WTC11 (cell line): ENCODE results near the gene KRTAP10-3. TPM values are rescaled to one million over a fixed set of nuclear protein-coding genes. Genes with fewer than 3 reads are reported as not detected.

Experiments used
- ATAC-seq: fragments of 200-7000 bp; cut with Tn5 transposase; 2 replicates; pipeline ENCODE4 v1.10.0; 2021; ENCODE audit warnings: mild to moderate bottlenecking, moderate library complexity
- CTCF ChIA-PET: fragments of 300-600 bp; sonication (Branson Sonifier 250); formaldehyde crosslinking; loops from one replicate; lab custom pipeline; 2021; ENCODE audit warnings: antibody characterized with exemption; lab: Charles Lee
- POLR2A ChIA-PET: fragments of 350-600 bp; sonication (Branson Sonifier 250); formaldehyde crosslinking; loops from one replicate; lab custom pipeline; 2021; ENCODE audit warnings: antibody characterized with exemption; lab: Charles Lee
- DNase-seq: peaks from one replicate; pipeline ENCODE4 v3.0.0; 2021; ENCODE audit warnings: low spot score
- H3K27ac Mint-ChIP-seq: 2 replicates; pipeline ENCODE4 v1.8.0; 2021; ENCODE audit warnings: mixed read lengths
- H3K27me3 Mint-ChIP-seq: 2 replicates; pipeline ENCODE4 v1.8.0; 2021; ENCODE audit warnings: low read depth, mild to moderate bottlenecking, moderate library complexity, mixed read lengths
- H3K36me3 Mint-ChIP-seq: 2 replicates; pipeline ENCODE4 v1.8.0; 2021; ENCODE audit warnings: mixed read lengths
- H3K4me1 Mint-ChIP-seq: 2 replicates; pipeline ENCODE4 v1.8.0; 2022; ENCODE audit warnings: mixed read lengths
- H3K4me3 Mint-ChIP-seq: 2 replicates; pipeline ENCODE4 v1.8.0; 2021; ENCODE audit warnings: mild to moderate bottlenecking, moderate library complexity, mixed read lengths
- H3K9me3 Mint-ChIP-seq: 2 replicates; pipeline ENCODE4 v1.8.0; 2021; ENCODE audit warnings: mixed read lengths
- AFF4 ChIP-seq: sonication (generic); formaldehyde crosslinking; IDR thresholded peaks from 2 replicates; pipeline ENCODE4 v1.8.1; 2023; ENCODE audit warnings: mild to moderate bottlenecking, missing genetic modification reagents, borderline replicate concordance
- CBFB ChIP-seq: sonication (generic); formaldehyde crosslinking; IDR thresholded peaks from 2 replicates; pipeline ENCODE4 v1.8.1; 2022; ENCODE audit warnings: mild to moderate bottlenecking, low read depth, missing genetic modification reagents
- CREM ChIP-seq: sonication (generic); formaldehyde crosslinking; IDR thresholded peaks from 2 replicates; pipeline ENCODE4 v1.8.1; 2022; ENCODE audit warnings: mild to moderate bottlenecking, missing genetic modification reagents, moderate library complexity
- CTCF ChIP-seq: fragments of 200-600 bp; IDR thresholded peaks from 2 replicates; pipeline ENCODE4 v1.8.0; 2022; ENCODE audit warnings: antibody characterized with exemption
- ESRRA ChIP-seq: sonication (generic); formaldehyde crosslinking; IDR thresholded peaks from 2 replicates; pipeline ENCODE4 v1.8.1; 2022; ENCODE audit warnings: mild to moderate bottlenecking, missing genetic modification reagents, borderline replicate concordance
- GTF2I ChIP-seq: fragments of 250-450 bp; sonication (Bioruptor Pico); conservative IDR thresholded peaks from 2 replicates; pipeline ENCODE4 v1.4.0; 2021; ENCODE audit warnings: mild to moderate bottlenecking
- NFATC4 ChIP-seq: fragments of 250-450 bp; sonication (Bioruptor Pico); IDR thresholded peaks from 2 replicates; pipeline ENCODE4 v1.9.0; 2021; ENCODE audit warnings: mild to moderate bottlenecking
- NFE2L1 ChIP-seq: sonication (generic); formaldehyde crosslinking; IDR thresholded peaks from 2 replicates; pipeline ENCODE4 v1.8.1; 2023; ENCODE audit warnings: missing genetic modification reagents
- NR1H2 ChIP-seq: sonication (generic); formaldehyde crosslinking; IDR thresholded peaks from 2 replicates; pipeline ENCODE4 v1.9.0; 2021; ENCODE audit warnings: mild to moderate bottlenecking, moderate library complexity, missing genetic modification reagents
- PRDM15 ChIP-seq: sonication (generic); formaldehyde crosslinking; IDR thresholded peaks from 2 replicates; pipeline ENCODE4 v1.8.0; 2022; ENCODE audit warnings: missing genetic modification reagents
- RELA ChIP-seq: sonication (generic); formaldehyde crosslinking; IDR thresholded peaks from 2 replicates; pipeline ENCODE4 v1.8.1; 2022; ENCODE audit warnings: missing genetic modification reagents, mild to moderate bottlenecking, borderline replicate concordance
- RORB ChIP-seq: fragments of 250-450 bp; sonication (Bioruptor Pico); IDR thresholded peaks from 2 replicates; pipeline ENCODE4 v1.9.0; 2021; ENCODE audit warnings: mild to moderate bottlenecking
- ZMAT4 ChIP-seq: fragments of 250-450 bp; sonication (Bioruptor Pico); IDR thresholded peaks from 2 replicates; pipeline ENCODE4 v1.9.0; 2021; ENCODE audit warnings: mild to moderate bottlenecking
- ZNF138 ChIP-seq: sonication (generic); formaldehyde crosslinking; conservative IDR thresholded peaks from 2 replicates; pipeline ENCODE4 v1.8.1; 2022; ENCODE audit warnings: mild to moderate bottlenecking, moderate library complexity, missing genetic modification reagents
- ZNF263 ChIP-seq: sonication (generic); formaldehyde crosslinking; IDR thresholded peaks from 2 replicates; pipeline ENCODE4 v1.8.1; 2022; ENCODE audit warnings: low read depth, mild to moderate bottlenecking, moderate library complexity, missing genetic modification reagents
- ZNF423 ChIP-seq: fragments of 250-450 bp; sonication (Bioruptor Pico); IDR thresholded peaks from 2 replicates; pipeline ENCODE4 v2.1.2; 2022; ENCODE audit warnings: mild to moderate bottlenecking, moderate library complexity
- ZNF532 ChIP-seq: fragments of 250-450 bp; sonication (Bioruptor Pico); IDR thresholded peaks from 2 replicates; pipeline ENCODE4 v1.9.0; 2021; ENCODE audit warnings: mild to moderate bottlenecking, borderline replicate concordance
- total RNA-seq: library from RNA; stranded (reverse); gene quantifications from 3 replicates; pipeline ENCODE4 v1.2.3, GENCODE V29; 2021
- TF ChIP-seq, protein P1 (sequence below): sonication (generic); formaldehyde crosslinking; IDR thresholded peaks from 2 replicates; pipeline ENCODE4 v1.8.1; 2023; ENCODE audit warnings: mild to moderate bottlenecking, missing genetic modification reagents

Gene KRTAP10-3
- total RNA-seq, 1 experiment from 2014 or later, result not detected

- TF ChIP-seq, protein P1, sequence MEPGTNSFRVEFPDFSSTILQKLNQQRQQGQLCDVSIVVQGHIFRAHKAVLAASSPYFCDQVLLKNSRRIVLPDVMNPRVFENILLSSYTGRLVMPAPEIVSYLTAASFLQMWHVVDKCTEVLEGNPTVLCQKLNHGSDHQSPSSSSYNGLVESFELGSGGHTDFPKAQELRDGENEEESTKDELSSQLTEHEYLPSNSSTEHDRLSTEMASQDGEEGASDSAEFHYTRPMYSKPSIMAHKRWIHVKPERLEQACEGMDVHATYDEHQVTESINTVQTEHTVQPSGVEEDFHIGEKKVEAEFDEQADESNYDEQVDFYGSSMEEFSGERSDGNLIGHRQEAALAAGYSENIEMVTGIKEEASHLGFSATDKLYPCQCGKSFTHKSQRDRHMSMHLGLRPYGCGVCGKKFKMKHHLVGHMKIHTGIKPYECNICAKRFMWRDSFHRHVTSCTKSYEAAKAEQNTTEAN, result no peak
- TF ChIP-seq ZMAT4 (CRISPR knock-in tag) (no peak), RELA (CRISPR knock-in tag) (no peak), CREM (no peak), NR1H2 (CRISPR knock-in tag) (no peak), AFF4 (no peak)
These were observed 30.5 kb upstream of the KRTAP10-3 start (continued) for GRCh38 chr21:44589094-44589493.

GRCh38 chr21:44585892-44586291, 27.3 kb upstream of the KRTAP10-3 start:
- H3K27me3 Mint-ChIP-seq, result peaks cover 3% of the 10 kb centered on the region; the same call in 1 of the 2 replicates
- TF ChIP-seq GTF2I (CRISPR knock-in tag) (no peak), ZNF138 (CRISPR knock-in tag) (no peak), ZNF423 (CRISPR knock-in tag) (no peak), NFE2L1 (CRISPR knock-in tag) (no peak), CTCF (no peak), PRDM15 (CRISPR knock-in tag) (no peak), RORB (no peak), CBFB (CRISPR knock-in tag) (no peak), ESRRA (CRISPR knock-in tag) (no peak), NFATC4 (CRISPR knock-in tag) (no peak), ZNF532 (no peak), ZNF263 (CRISPR knock-in tag) (no peak)
- H3K4me3 Mint-ChIP-seq, result no peak overlapping the region
- H3K36me3 Mint-ChIP-seq, result peaks cover 6% of the 10 kb centered on the region; the same call in 1 of the 2 replicates
- ChIA-PET POLR2A (no interaction called here), CTCF (no interaction called here)
- no peaks in the 10 kb centered on the region; the same call in 1 of the 2 replicates for H3K4me1 Mint-ChIP-seq
- peaks cover 39% of the 10 kb centered on the region for H3K9me3 Mint-ChIP-seq
- ATAC-seq (no peak), DNase-seq (no peak)
- H3K27ac Mint-ChIP-seq, result no peak overlapping the region
